Measurements from ENCODE around the gene MYO16.

Gene MYO16

GRCh38 chr13:108964606-108965005, 335.2 kb downstream of the MYO16 start:
- H3K4me3 ChIP-seq (replicated peaks; ENCODE audit: low read depth, low read length): no peak overlapping the region
- DNase-seq (ENCODE audit: low read depth): no peak
- TF ChIP-seq, protein P1, sequence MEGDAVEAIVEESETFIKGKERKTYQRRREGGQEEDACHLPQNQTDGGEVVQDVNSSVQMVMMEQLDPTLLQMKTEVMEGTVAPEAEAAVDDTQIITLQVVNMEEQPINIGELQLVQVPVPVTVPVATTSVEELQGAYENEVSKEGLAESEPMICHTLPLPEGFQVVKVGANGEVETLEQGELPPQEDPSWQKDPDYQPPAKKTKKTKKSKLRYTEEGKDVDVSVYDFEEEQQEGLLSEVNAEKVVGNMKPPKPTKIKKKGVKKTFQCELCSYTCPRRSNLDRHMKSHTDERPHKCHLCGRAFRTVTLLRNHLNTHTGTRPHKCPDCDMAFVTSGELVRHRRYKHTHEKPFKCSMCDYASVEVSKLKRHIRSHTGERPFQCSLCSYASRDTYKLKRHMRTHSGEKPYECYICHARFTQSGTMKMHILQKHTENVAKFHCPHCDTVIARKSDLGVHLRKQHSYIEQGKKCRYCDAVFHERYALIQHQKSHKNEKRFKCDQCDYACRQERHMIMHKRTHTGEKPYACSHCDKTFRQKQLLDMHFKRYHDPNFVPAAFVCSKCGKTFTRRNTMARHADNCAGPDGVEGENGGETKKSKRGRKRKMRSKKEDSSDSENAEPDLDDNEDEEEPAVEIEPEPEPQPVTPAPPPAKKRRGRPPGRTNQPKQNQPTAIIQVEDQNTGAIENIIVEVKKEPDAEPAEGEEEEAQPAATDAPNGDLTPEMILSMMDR (IDR thresholded peaks at IDR 0.05; ENCODE audit: low read length, missing control alignments): no peak

DNA sequence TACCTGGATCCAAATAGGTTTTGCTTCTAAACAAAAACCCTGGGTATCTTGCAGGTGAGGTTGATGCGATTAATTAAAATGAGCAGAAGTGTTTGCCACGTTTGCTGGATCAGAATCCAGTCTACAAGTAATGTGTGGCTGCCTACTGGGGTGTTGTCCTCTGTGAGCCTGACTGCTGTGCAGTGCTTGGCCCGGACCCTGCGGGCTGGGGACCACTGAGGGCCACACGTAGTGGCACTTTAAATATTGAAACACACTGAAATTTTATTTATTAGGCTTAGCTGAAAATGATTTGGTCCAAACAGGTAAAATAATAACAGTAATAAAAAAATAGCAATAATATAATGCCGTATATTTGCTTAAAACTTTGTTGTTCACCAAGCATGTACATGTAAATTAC, 338.0 kb downstream of the MYO16 start:
- TF ChIP-seq, protein P1 (IDR thresholded peaks at IDR 0.05; ENCODE audit: low read length, missing control alignments): no peak
- H3K4me3 ChIP-seq (replicated peaks; ENCODE audit: low read depth, low read length): no peak overlapping the region
- DNase-seq (ENCODE audit: low read depth): no peak

GRCh38 chr13:108968566-108968965, 339.2 kb downstream of the MYO16 start:
- H3K4me3 ChIP-seq (replicated peaks; ENCODE audit: low read depth, low read length): no peak overlapping the region
- no peak for DNase-seq (ENCODE audit: low read depth)
- TF ChIP-seq, protein P1 (IDR thresholded peaks at IDR 0.05; ENCODE audit: low read length, missing control alignments): no peak

DNA sequence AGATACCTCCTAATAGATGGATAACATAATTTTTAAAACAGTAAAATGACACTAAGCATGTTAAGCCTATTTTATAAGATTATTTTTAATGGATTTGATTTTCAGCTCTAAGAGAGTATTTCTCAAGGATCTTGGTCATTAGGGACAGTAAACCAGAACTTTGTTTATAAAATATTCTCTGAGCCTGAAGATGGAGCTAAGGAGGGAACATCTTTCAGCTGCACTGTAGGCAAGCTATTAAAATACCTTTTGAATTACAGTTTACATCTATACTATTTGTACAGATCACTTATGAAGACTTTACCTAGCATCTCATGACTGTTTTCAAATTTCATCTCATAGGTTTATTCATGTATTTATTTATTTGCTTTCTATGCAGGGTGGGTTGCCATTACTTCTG, 345.3 kb downstream of the MYO16 start:
- DNase-seq (ENCODE audit: low read depth): no peak
- H3K4me3 ChIP-seq (replicated peaks; ENCODE audit: low read depth, low read length): no peak overlapping the region
- TF ChIP-seq, protein P1 (IDR thresholded peaks at IDR 0.05; ENCODE audit: low read length, missing control alignments): no peak

GRCh38 chr13:108980237-108980636, 350.8 kb downstream of the MYO16 start:
- no peak overlapping the region for H3K4me3 ChIP-seq (replicated peaks; ENCODE audit: low read depth, low read length)
- TF ChIP-seq, protein P1 (IDR thresholded peaks at IDR 0.05; ENCODE audit: low read length, missing control alignments): no peak
- no peak for DNase-seq (ENCODE audit: low read depth)

- no peak for DNase-seq (ENCODE audit: low read depth)
- TF ChIP-seq, protein P1 (IDR thresholded peaks at IDR 0.05; ENCODE audit: low read length, missing control alignments): no peak
- no peak overlapping the region for H3K4me3 ChIP-seq (replicated peaks; ENCODE audit: low read depth, low read length)
Observed at GRCh38 chr13:108981407-108981806, 352.0 kb downstream of the MYO16 start.

GRCh38 chr13:108983273-108983672, 353.9 kb downstream of the MYO16 start:
- H3K4me3 ChIP-seq (replicated peaks; ENCODE audit: low read depth, low read length): no peak overlapping the region
- no peak for DNase-seq (ENCODE audit: low read depth)
- TF ChIP-seq, protein P1 (IDR thresholded peaks at IDR 0.05; ENCODE audit: low read length, missing control alignments): no peak

Data from fibroblast of pulmonary artery (primary cell).